SK-N-SH treated with all-trans-retinoic acid at 6 μM for 48 hours (cell line): ENCODE results near the gene TCTA.

Experiments used
- ATAC-seq: fragments of 200-7000 bp; cut with Tn5 transposase; 3 replicates; pipeline ENCODE4 v1.9.1; 2020; ENCODE audit warnings: mild to moderate bottlenecking, moderate library complexity
- BACH2 ChIP-seq: fragments of 250-450 bp; sonication (Bioruptor Pico); IDR thresholded peaks from 2 replicates; pipeline ENCODE4 v1.9.0; 2021; ENCODE audit warnings: mild to moderate bottlenecking, borderline replicate concordance
- ESRRG ChIP-seq: fragments of 250-450 bp; sonication (Bioruptor Pico); IDR thresholded peaks from 2 replicates; pipeline ENCODE4 v1.6.1; 2021; ENCODE audit warnings: mild to moderate bottlenecking
- GLIS3 ChIP-seq: fragments of 250-450 bp; sonication (Bioruptor Pico); IDR thresholded peaks from 2 replicates; pipeline ENCODE4 v1.5.0; 2020; ENCODE audit warnings: mild to moderate bottlenecking, moderate library complexity
- ISL1 ChIP-seq: fragments of 250-450 bp; sonication (Bioruptor Pico); IDR thresholded peaks from 2 replicates; pipeline ENCODE4 v2.1.2; 2022; ENCODE audit warnings: mild to moderate bottlenecking, moderate library complexity
- OSR1 ChIP-seq: fragments of 250-450 bp; sonication (Bioruptor Pico); IDR thresholded peaks from 2 replicates; pipeline ENCODE4 v1.8.0; 2022; ENCODE audit warnings: moderate library complexity, mild to moderate bottlenecking, inconsistent platforms
- PPARA ChIP-seq: fragments of 250-450 bp; sonication (Bioruptor Pico); IDR thresholded peaks from 2 replicates; pipeline ENCODE4 v1.5.0; 2020; ENCODE audit warnings: mild to moderate bottlenecking, borderline replicate concordance
- SNAI2 ChIP-seq: fragments of 250-450 bp; sonication (Bioruptor Pico); IDR thresholded peaks from 2 replicates; pipeline ENCODE4 v1.5.0; 2020; ENCODE audit warnings: mild to moderate bottlenecking, moderate library complexity
- TCF4 ChIP-seq: fragments of 250-450 bp; sonication (Bioruptor Pico); IDR thresholded peaks from 2 replicates; pipeline ENCODE4 v1.8.0; 2021; ENCODE audit warnings: mild to moderate bottlenecking, moderate library complexity, borderline replicate concordance
- TOX ChIP-seq: fragments of 250-450 bp; sonication (Bioruptor Pico); IDR thresholded peaks from 2 replicates; pipeline ENCODE4 v1.8.0; 2021; ENCODE audit warnings: mild to moderate bottlenecking, moderate library complexity, borderline replicate concordance
- ZC3H10 ChIP-seq: fragments of 250-450 bp; sonication (Bioruptor Pico); IDR thresholded peaks from 2 replicates; pipeline ENCODE4 v1.5.1; 2021; ENCODE audit warnings: mild to moderate bottlenecking, moderate library complexity
- ZFP3 ChIP-seq: fragments of 250-450 bp; sonication (Bioruptor Pico); IDR thresholded peaks from 2 replicates; pipeline ENCODE4 v1.5.0; 2020; ENCODE audit warnings: mild to moderate bottlenecking, moderate library complexity
- ZFP30 ChIP-seq: fragments of 450-650 bp; formaldehyde crosslinking; IDR thresholded peaks from 2 replicates; pipeline ENCODE4 v1.5.0; 2022; ENCODE audit warnings: mild to moderate bottlenecking, moderate library complexity
- ZNF565 ChIP-seq: fragments of 450-650 bp; formaldehyde crosslinking; conservative IDR thresholded peaks from 2 replicates; pipeline ENCODE4 v1.5.0; 2020; ENCODE audit warnings: low read depth, mild to moderate bottlenecking, moderate library complexity
- ZNF8 ChIP-seq: fragments of 450-650 bp; formaldehyde crosslinking; IDR thresholded peaks from 2 replicates; pipeline ENCODE4 v1.5.0; 2020; ENCODE audit warnings: mild to moderate bottlenecking, moderate library complexity
- TF ChIP-seq, protein P1 (sequence below): fragments of 250-450 bp; sonication (Bioruptor Pico); IDR thresholded peaks from 2 replicates; pipeline ENCODE4 v1.5.1; 2021; ENCODE audit warnings: mild to moderate bottlenecking, moderate library complexity
- TF ChIP-seq, protein P2 (sequence below): fragments of 250-450 bp; sonication (Bioruptor Pico); IDR thresholded peaks from 2 replicates; pipeline ENCODE4 v1.8.0; 2020; ENCODE audit warnings: mild to moderate bottlenecking, moderate library complexity, borderline replicate concordance
- TF ChIP-seq, protein P3 (sequence below): fragments of 250-450 bp; sonication (Bioruptor Pico); IDR thresholded peaks from 2 replicates; pipeline ENCODE4 v1.5.0; 2020; ENCODE audit warnings: mild to moderate bottlenecking, moderate library complexity
- TF ChIP-seq, protein P4 (sequence below): fragments of 250-450 bp; sonication (Bioruptor Pico); IDR thresholded peaks from 2 replicates; pipeline ENCODE4 v1.5.1; 2020; ENCODE audit warnings: low read depth, mild to moderate bottlenecking, moderate library complexity

The TCTA gene

DNA sequence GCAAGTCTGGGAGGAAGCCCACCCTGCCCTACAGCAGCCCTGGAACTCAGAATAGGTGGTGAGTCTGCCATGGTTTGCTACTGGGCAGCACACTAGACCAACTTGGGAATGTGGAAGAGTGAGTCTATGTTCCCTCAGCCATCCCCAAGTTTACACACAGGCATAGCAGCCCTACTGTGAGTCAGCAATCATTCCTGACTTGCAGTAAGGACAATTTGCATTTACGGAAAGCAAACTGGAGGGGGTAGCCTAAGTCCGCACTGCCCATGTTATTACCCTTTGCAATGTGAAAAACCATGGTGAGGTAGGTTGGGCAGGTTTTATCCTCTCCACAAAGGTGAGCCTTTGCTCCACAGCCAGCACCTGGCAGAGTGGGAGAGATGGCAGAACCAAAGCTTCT lies 4.6 kb downstream of the TCTA start:
- no peak for TF ChIP-seq ZNF8 (CRISPR knock-in tag)
- TF ChIP-seq, protein P1, sequence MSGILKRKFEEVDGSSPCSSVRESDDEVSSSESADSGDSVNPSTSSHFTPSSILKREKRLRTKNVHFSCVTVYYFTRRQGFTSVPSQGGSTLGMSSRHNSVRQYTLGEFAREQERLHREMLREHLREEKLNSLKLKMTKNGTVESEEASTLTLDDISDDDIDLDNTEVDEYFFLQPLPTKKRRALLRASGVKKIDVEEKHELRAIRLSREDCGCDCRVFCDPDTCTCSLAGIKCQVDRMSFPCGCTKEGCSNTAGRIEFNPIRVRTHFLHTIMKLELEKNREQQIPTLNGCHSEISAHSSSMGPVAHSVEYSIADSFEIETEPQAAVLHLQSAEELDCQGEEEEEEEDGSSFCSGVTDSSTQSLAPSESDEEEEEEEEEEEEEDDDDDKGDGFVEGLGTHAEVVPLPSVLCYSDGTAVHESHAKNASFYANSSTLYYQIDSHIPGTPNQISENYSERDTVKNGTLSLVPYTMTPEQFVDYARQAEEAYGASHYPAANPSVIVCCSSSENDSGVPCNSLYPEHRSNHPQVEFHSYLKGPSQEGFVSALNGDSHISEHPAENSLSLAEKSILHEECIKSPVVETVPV, result no peak
- TF ChIP-seq ZFP3 (CRISPR knock-in tag), result no peak
- TF ChIP-seq TCF4 (CRISPR knock-in tag), result no peak
- TF ChIP-seq ZFP30, result no peak
- TF ChIP-seq, protein P2, sequence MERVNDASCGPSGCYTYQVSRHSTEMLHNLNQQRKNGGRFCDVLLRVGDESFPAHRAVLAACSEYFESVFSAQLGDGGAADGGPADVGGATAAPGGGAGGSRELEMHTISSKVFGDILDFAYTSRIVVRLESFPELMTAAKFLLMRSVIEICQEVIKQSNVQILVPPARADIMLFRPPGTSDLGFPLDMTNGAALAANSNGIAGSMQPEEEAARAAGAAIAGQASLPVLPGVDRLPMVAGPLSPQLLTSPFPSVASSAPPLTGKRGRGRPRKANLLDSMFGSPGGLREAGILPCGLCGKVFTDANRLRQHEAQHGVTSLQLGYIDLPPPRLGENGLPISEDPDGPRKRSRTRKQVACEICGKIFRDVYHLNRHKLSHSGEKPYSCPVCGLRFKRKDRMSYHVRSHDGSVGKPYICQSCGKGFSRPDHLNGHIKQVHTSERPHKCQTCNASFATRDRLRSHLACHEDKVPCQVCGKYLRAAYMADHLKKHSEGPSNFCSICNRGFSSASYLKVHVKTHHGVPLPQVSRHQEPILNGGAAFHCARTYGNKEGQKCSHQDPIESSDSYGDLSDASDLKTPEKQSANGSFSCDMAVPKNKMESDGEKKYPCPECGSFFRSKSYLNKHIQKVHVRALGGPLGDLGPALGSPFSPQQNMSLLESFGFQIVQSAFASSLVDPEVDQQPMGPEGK, result no peak
- no peak for TF ChIP-seq OSR1 (CRISPR knock-in tag)
- TF ChIP-seq, protein P3, sequence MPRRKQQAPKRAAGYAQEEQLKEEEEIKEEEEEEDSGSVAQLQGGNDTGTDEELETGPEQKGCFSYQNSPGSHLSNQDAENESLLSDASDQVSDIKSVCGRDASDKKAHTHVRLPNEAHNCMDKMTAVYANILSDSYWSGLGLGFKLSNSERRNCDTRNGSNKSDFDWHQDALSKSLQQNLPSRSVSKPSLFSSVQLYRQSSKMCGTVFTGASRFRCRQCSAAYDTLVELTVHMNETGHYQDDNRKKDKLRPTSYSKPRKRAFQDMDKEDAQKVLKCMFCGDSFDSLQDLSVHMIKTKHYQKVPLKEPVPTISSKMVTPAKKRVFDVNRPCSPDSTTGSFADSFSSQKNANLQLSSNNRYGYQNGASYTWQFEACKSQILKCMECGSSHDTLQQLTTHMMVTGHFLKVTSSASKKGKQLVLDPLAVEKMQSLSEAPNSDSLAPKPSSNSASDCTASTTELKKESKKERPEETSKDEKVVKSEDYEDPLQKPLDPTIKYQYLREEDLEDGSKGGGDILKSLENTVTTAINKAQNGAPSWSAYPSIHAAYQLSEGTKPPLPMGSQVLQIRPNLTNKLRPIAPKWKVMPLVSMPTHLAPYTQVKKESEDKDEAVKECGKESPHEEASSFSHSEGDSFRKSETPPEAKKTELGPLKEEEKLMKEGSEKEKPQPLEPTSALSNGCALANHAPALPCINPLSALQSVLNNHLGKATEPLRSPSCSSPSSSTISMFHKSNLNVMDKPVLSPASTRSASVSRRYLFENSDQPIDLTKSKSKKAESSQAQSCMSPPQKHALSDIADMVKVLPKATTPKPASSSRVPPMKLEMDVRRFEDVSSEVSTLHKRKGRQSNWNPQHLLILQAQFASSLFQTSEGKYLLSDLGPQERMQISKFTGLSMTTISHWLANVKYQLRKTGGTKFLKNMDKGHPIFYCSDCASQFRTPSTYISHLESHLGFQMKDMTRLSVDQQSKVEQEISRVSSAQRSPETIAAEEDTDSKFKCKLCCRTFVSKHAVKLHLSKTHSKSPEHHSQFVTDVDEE (CRISPR knock-in tag), result no peak
- no peak for TF ChIP-seq TOX (CRISPR knock-in tag)
- TF ChIP-seq ZNF565 (CRISPR knock-in tag), result no peak
- TF ChIP-seq BACH2 (CRISPR knock-in tag), result no peak
- TF ChIP-seq, all 23 proteins: peak for 0
- no peak for ATAC-seq

DNA sequence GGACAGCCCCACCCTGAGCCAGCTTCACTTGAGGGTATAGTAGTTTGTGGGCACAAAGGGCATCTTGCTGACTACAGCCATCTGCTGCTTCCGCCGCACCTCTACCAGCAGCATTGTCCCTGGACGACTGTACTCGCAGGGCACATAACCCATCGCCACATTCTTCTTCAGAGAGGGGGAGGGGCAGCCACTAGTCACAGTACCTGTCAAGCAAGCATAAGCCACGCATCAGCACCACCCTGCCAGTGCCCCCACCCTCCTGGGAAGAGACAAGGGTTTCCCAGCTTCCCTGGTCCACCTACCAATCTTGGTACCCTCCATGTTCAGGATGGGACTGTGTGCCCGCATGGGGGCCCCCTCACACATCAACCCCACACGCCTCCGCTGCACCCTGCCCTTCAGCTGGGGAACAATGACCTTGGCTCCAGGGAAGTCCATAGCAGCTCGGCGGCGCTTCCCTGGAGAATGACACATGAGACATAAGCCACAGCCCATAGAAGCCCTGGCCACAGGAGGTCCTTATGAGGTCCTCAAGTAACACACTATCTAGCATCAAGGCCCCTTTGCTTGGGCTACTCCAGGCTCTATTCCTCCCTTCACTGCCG lies 5.4 kb downstream of the TCTA start:
- no peak for ATAC-seq
- TF ChIP-seq, protein P1, result no peak
- TF ChIP-seq, protein P4, sequence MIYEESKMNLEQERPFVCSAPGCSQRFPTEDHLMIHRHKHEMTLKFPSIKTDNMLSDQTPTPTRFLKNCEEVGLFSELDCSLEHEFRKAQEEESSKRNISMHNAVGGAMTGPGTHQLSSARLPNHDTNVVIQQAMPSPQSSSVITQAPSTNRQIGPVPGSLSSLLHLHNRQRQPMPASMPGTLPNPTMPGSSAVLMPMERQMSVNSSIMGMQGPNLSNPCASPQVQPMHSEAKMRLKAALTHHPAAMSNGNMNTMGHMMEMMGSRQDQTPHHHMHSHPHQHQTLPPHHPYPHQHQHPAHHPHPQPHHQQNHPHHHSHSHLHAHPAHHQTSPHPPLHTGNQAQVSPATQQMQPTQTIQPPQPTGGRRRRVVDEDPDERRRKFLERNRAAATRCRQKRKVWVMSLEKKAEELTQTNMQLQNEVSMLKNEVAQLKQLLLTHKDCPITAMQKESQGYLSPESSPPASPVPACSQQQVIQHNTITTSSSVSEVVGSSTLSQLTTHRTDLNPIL, result no peak
- no peak for TF ChIP-seq SNAI2 (CRISPR knock-in tag)
- no peak for TF ChIP-seq PPARA
- no peak for TF ChIP-seq BACH2 (CRISPR knock-in tag)
- TF ChIP-seq, protein P3 (CRISPR knock-in tag), result no peak
- TF ChIP-seq ZNF8 (CRISPR knock-in tag), result no peak
- TF ChIP-seq TOX (CRISPR knock-in tag), result no peak
- no peak for TF ChIP-seq ZC3H10 (CRISPR knock-in tag)
- no peak for TF ChIP-seq ZNF565 (CRISPR knock-in tag)
- TF ChIP-seq ISL1, result no peak

DNA sequence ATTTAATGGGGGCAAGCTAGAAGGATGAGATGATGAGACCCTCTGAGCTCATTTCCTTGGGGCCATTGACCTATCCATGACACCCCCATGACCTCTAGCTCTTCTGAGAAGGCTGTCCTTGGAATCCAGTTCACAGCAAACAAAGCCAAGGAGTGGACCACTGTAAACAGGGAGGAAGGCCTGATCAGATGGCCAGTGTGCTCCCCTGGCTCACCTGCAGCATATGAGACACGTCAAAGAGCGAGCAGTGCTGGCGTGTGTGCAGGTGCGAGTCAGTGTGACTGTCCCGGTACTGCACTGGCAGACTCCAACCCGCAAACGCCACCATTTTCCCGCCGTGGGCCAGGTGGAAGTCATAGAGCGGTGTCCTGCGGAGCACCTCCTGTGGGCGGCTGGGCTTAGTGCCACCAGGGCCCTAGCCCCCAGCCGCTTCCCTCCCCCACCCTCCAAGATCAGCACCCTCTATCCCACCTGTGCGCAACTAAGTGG lies 9.7 kb downstream of the TCTA start:
- TF ChIP-seq SNAI2 (CRISPR knock-in tag) (no peak), ESRRG (CRISPR knock-in tag) (no peak), GLIS3 (CRISPR knock-in tag) (no peak), ZFP3 (CRISPR knock-in tag) (no peak), ZC3H10 (CRISPR knock-in tag) (no peak)
- TF ChIP-seq, protein P2, result no peak
- TF ChIP-seq, protein P3 (CRISPR knock-in tag), result no peak
- ATAC-seq, result no peak; the same call in 2 of the 3 replicates
